ENCODE results near the gene CHMP1A. TPM values are rescaled to one million over a fixed set of nuclear protein-coding genes. Genes with fewer than 3 reads are reported as not detected.

CHMP1A gene
- total RNA-seq = 100 to 1,000 TPM; 124 to 135 (median 134) TPM
- 49.5 TPM for total RNA-seq (2013)

DNA sequence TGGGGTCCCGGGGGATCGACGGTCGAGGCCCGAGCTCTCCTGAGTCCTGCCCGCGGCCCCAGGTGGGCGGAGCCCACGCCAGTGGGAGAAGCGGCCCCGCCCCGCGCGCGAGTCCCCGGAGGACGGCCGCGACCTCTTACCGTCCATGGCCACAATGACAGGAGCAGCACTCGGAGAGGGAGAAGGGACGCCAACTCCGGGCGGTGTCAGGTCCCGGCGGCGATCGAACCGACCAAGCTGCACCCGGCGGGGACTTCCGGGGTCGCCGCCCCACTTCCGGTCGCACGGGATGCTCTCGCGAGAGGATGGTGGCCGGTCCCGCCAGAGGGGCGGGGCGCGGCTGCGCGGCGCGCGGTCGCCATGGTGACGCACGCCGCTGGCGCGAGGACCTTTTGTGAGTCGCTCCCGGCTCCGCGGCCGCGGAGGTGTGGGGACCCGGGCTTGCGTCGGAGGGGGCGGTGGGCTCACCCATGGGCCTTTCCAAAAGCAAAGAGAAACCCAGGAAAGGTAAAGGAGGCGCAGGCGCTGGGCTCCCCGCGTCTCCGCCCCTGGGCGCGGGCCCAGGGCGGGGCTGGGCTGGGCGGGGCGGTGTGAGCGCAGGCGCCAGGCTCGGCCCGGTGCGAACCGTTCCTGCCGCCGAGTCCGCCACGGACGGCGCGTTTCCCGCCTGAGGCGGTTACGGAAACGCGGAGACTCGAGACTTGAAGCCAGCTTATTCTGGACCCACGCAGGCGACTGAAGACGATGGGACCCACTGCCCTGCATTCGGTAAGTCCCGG, at the start of gene CHMP1A, which contains the start of gene SPATA33:
Gene CHMP1A (minus strand): TSS at position 267 of the 779 bp plus-strand sequence. CDS start 120 bp downstream, at position 147.
Gene SPATA33 (plus strand): TSS at position 395 of the 779 bp plus-strand sequence. CDS start 76 bp downstream, at position 471.
- Histone ChIP-seq H3K4me1 (ENCODE audit: control insufficient read depth, insufficient read depth, low read length) (peaks cover 38% of the 10 kb centered on the region), H3K27me3 (ENCODE audit: control insufficient read depth, insufficient read depth, low read length) (no peaks in the 10 kb centered on the region), H3K36me3 (ENCODE audit: control insufficient read depth, insufficient read depth, low read length) (peaks cover 5% of the 10 kb centered on the region), H3K9me3 (ENCODE audit: control insufficient read depth, insufficient read depth, low read length) (no peaks in the 10 kb centered on the region), H3K27ac (ENCODE audit: low read length) (peak within 1 kb of the TSS; percentile 68), H3K4me3 (ENCODE audit: low read length) (peak within 1 kb of the TSS; percentile 78)
- TF ChIP-seq CTCF (IDR thresholded peaks at IDR 0.05) = no peak
- H3K9me3 Mint-ChIP-seq = no peaks in the 10 kb centered on the region
- no peaks in the 10 kb centered on the region for H3K27me3 Mint-ChIP-seq (ENCODE audit: low read depth in 2 of 2)
- H3K36me3 Mint-ChIP-seq = no peaks in the 10 kb centered on the region
- H3K4me3 Mint-ChIP-seq = peak within 1 kb of the TSS; percentile 91
- under 1% methylated on average over 99 of the region's 99 CpGs for WGBS (ENCODE audit: insufficient coverage)
- ATAC-seq (peak; percentile 90 to 96 (median 92)), DNase-seq (peak; percentile 93 to 97)
- peak within 1 kb of the TSS; percentile 82 to 83 for H3K27ac Mint-ChIP-seq
- H3K4me1 Mint-ChIP-seq = peaks cover 27 to 37% of the 10 kb centered on the region in 2 donors
- intact Hi-C loops (cut with micrococcal nuclease) = loop anchor here (10.0 kb wide), 1 partner anchor 93 kb away; the partner anchor contains the start of gene RPL13

DNA sequence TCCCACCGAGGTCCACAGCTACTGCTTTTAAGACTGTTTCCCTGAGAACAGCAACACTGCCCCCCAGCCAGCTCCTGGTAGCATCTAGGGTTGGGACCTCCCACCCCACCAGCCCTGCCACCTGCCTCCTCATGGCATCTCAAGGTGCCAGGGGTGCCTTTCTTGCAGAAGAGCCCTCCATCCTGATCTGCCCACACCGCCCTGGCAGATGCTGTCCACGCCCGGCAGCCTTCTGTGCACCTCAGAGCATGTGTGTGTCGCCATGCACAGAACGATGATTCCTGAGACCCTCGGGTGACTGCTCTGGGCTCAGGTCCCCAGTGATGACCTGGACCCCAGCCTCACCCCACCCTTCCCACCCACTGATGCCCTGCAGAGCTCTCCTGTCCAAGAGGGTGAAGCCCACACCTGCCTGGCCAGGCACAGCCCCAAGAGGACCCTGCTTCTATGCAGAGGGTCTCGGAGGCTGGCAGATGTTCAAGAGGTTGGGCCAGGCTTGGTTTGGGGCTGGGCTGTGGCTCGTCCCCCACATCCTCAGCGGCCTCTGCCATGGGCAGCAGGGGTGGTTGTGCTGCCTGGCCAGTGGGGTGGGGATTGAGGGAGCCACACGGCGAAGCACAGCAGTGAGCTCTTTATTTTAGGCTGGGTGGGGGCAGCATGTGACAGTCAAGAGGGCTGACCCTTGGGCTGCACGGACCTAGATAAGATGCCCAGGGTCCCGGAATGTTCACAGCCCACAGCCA, 49.2 kb upstream of the CHMP1A start:
- Histone ChIP-seq H3K4me1 (ENCODE audit: control insufficient read depth, insufficient read depth, low read length) (peaks cover 22% of the 10 kb centered on the region), H3K27me3 (ENCODE audit: control insufficient read depth, insufficient read depth, low read length) (no peaks in the 10 kb centered on the region), H3K4me3 (ENCODE audit: low read length) (no peak overlapping the region), H3K9me3 (ENCODE audit: control insufficient read depth, insufficient read depth, low read length) (no peaks in the 10 kb centered on the region), H3K36me3 (ENCODE audit: control insufficient read depth, insufficient read depth, low read length) (no peaks in the 10 kb centered on the region), H3K27ac (ENCODE audit: low read length) (no peak overlapping the region)
- H3K4me1 Mint-ChIP-seq = peaks cover 6% of the 10 kb centered on the region in 2 donors
- no peak for TF ChIP-seq CTCF (IDR thresholded peaks at IDR 0.05)
- 93% methylated on average over 14 of the region's 14 CpGs for WGBS (ENCODE audit: insufficient coverage)
- no peak overlapping the region for H3K27ac Mint-ChIP-seq
- ATAC-seq (no peak), DNase-seq (no peak)
- H3K4me3 Mint-ChIP-seq = no peak overlapping the region
- no peaks in the 10 kb centered on the region for H3K27me3 Mint-ChIP-seq (ENCODE audit: low read depth in 2 of 2)
- H3K9me3 Mint-ChIP-seq = no peaks in the 10 kb centered on the region
- no peaks in the 10 kb centered on the region for H3K36me3 Mint-ChIP-seq
- intact Hi-C loops (cut with micrococcal nuclease) = loop anchor here (1.0 to 5.0 kb wide), 4 partner anchors 56 to 206 kb away; no protein-coding TSS in a partner anchor

DNA sequence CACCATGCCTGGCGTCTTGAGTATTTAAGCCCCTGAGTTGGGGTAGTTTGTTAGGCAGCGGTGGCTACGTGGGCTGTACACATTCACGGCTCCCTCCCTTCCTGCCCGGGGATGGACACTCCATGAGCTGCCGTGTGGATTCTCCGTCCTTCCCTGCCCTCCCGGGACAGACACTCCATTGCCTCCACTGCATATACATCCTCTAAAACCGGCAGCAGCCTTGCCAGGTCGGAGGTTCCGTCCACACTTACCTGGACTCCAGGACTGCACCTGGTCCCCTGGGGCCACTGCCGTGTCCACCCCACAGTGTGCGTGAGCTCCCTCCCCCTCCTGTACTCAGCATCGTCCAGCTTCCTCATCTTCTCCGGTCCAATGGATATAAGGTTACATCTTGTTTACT, 47.5 kb upstream of the CHMP1A start:
- no peaks in the 10 kb centered on the region for H3K9me3 Mint-ChIP-seq
- peaks cover 6 to 15% of the 10 kb centered on the region in 2 donors for H3K4me1 Mint-ChIP-seq
- intact Hi-C loops (cut with micrococcal nuclease) = loop anchor here (5.0 kb wide), 2 partner anchors 57 to 207 kb away; no protein-coding TSS in a partner anchor
- no peak for TF ChIP-seq CTCF (IDR thresholded peaks at IDR 0.05)
- H3K36me3 Mint-ChIP-seq = no peaks in the 10 kb centered on the region
- H3K27me3 Mint-ChIP-seq (ENCODE audit: low read depth in 2 of 2) = no peaks in the 10 kb centered on the region
- no peak overlapping the region for H3K27ac Mint-ChIP-seq
- Histone ChIP-seq H3K27ac (ENCODE audit: low read length) (no peak overlapping the region), H3K4me3 (ENCODE audit: low read length) (no peak overlapping the region), H3K36me3 (ENCODE audit: control insufficient read depth, insufficient read depth, low read length) (no peaks in the 10 kb centered on the region), H3K9me3 (ENCODE audit: control insufficient read depth, insufficient read depth, low read length) (no peaks in the 10 kb centered on the region), H3K4me1 (ENCODE audit: control insufficient read depth, insufficient read depth, low read length) (peaks cover 23% of the 10 kb centered on the region), H3K27me3 (ENCODE audit: control insufficient read depth, insufficient read depth, low read length) (no peaks in the 10 kb centered on the region)
- ATAC-seq (no peak), DNase-seq (peak in 1 of 2 donors; percentile 7)
- H3K4me3 Mint-ChIP-seq = no peak overlapping the region
- 90% methylated on average over 13 of the region's 15 CpGs for WGBS (ENCODE audit: insufficient coverage)
